D721Med (cell line): ENCODE measurements around the gene TOM1L1.

Experiments
- DNase-seq: peaks from one replicate; pipeline ENCODE4 v3.0.0; 2011; ENCODE audit warnings: low spot score; ENCODE audit not compliant: insufficient read length
- FAIRE-seq: peaks from 2 replicates; lab custom pipeline; 2011; peaks lifted over from hg19 to GRCh38; lab: Jason Lieb, UNC
- CTCF ChIP-seq: IDR thresholded peaks from 2 replicates; pipeline ENCODE4 v1.5.1; 2012; ENCODE audit warnings: mild to moderate bottlenecking, control low read depth; ENCODE audit not compliant: insufficient read depth; ENCODE audit errors: missing control alignments

The TOM1L1 gene

GRCh38 chr17:54956791-54957190, 56.1 kb downstream of the TOM1L1 start:
- DNase-seq (no peak), FAIRE-seq (no peak)
- no peak for TF ChIP-seq CTCF

- DNase-seq (no peak), FAIRE-seq (no peak)
- TF ChIP-seq CTCF = no peak
Measured at GRCh38 chr17:54967621-54968261, 67.1 kb downstream of the TOM1L1 start.

GRCh38 chr17:54968262-54968987, 67.8 kb downstream of the TOM1L1 start, which contains the start of the genes COX11 and STXBP4:
COX11 (minus strand) TSS chr17:54968654; CDS start chr17:54968646, 8 bp downstream.
STXBP4 (plus strand) TSS chr17:54968765; CDS start chr17:54986220, 17,455 bp downstream.
- TF ChIP-seq CTCF = peak; percentile 38
- DNase-seq = peak; percentile 48
- no peak for FAIRE-seq

GRCh38 chr17:54968988-54969332, 68.3 kb downstream of the TOM1L1 start:
- FAIRE-seq = no peak
- DNase-seq = no peak

GRCh38 chr17:54969658-54970572, 69.3 kb downstream of the TOM1L1 start:
- FAIRE-seq (no peak), DNase-seq (no peak)
- no peak for TF ChIP-seq CTCF

More at GRCh38 chr17:54968988-54969332, 68.3 kb downstream of the TOM1L1 start:
- TF ChIP-seq CTCF = no peak

- DNase-seq = no peak
- no peak for TF ChIP-seq CTCF
- FAIRE-seq = no peak
Measured at GRCh38 chr17:54971147-54971546, 70.5 kb downstream of the TOM1L1 start.
